CD4-positive, alpha-beta T cell (primary cell): ENCODE results near the gene WNT16. TPM values are rescaled to one million over a fixed set of nuclear protein-coding genes. Genes with fewer than 3 reads are reported as not detected.

Experiments
- ATAC-seq: fragments of 200-7000 bp; cut with Tn5 transposase; one replicate; pipeline ENCODE4 v1.10.0; 2022; ENCODE audit warnings: mild to moderate bottlenecking; ENCODE audit not compliant: poor library complexity
- CTCF ChIA-PET: fragments of 350-600 bp; sonication (Branson Sonifier 250); formaldehyde crosslinking; loops from one replicate; lab custom pipeline; 2021; ENCODE audit warnings: antibody characterized with exemption, inconsistent platforms; lab: Charles Lee
- POLR2A ChIA-PET: fragments of 350-600 bp; sonication (Branson Sonifier 250); formaldehyde crosslinking; loops from one replicate; lab custom pipeline; 2021; ENCODE audit warnings: antibody characterized with exemption, inconsistent platforms; lab: Charles Lee
- DNase-seq, 14 experiments: peaks; one replicate each; pipeline ENCODE4 v3.0.0-alpha.2; 2013 to 2020; ENCODE audit warnings: mixed read lengths in 2 of 14
- H3K27ac ChIP-seq, 2 donors: one replicate each; pipeline versions ENCODE4 v1.5.1 to v1.7.0; 2013; ENCODE audit warnings: low read length in 2 of 2, low read depth in 1 of 2, mild to moderate bottlenecking in 1 of 2
- H3K27me3 ChIP-seq, 2 experiments: 1 replicate in 1 of 2; 2 replicates in 1 of 2; pipeline versions ENCODE4 v1.6.1 to v1.7.0; 2013; ENCODE audit warnings: low read length in 2 of 2, control low read depth in 1 of 2, mild to moderate bottlenecking in 1 of 2, moderate library complexity in 1 of 2; ENCODE audit not compliant: insufficient read depth in 2 of 2, control insufficient read depth in 1 of 2
- H3K36me3 ChIP-seq: one replicate; pipeline ENCODE4 v1.6.1; 2013; ENCODE audit warnings: low read length, control low read depth; ENCODE audit not compliant: insufficient read depth
- H3K4me1 ChIP-seq: one replicate; pipeline ENCODE4 v1.6.1; 2013; ENCODE audit warnings: low read length, control low read depth; ENCODE audit not compliant: insufficient read depth
- H3K4me3 ChIP-seq: one replicate; pipeline ENCODE4 v1.5.1; 2013; ENCODE audit warnings: mild to moderate bottlenecking, low read length, moderate library complexity
- H3K9me3 ChIP-seq, 2 experiments: 1 replicate in 1 of 2; 2 replicates in 1 of 2; pipeline versions ENCODE4 v1.6.1 to v1.7.0; 2013; ENCODE audit warnings: low read length in 2 of 2, mild to moderate bottlenecking in 2 of 2, control low read depth in 1 of 2, moderate library complexity in 1 of 2; ENCODE audit not compliant: control insufficient read depth in 1 of 2, insufficient read depth in 1 of 2
- H3K27ac Mint-ChIP-seq: one replicate; pipeline ENCODE4 v1.8.0; 2020; ENCODE audit warnings: mixed read lengths
- H3K27me3 Mint-ChIP-seq: one replicate; pipeline ENCODE4 v1.8.0; 2021; ENCODE audit warnings: mixed read lengths
- H3K36me3 Mint-ChIP-seq: one replicate; pipeline ENCODE4 v1.8.0; 2021; ENCODE audit warnings: low read depth, mixed read lengths
- H3K4me1 Mint-ChIP-seq: one replicate; pipeline ENCODE4 v1.8.0; 2021; ENCODE audit warnings: low read depth, mixed read lengths
- H3K4me3 Mint-ChIP-seq: one replicate; pipeline ENCODE4 v1.8.0; 2020; ENCODE audit warnings: mild to moderate bottlenecking, mixed read lengths
- H3K9me3 Mint-ChIP-seq: one replicate; pipeline ENCODE4 v1.8.0; 2020; ENCODE audit warnings: mixed read lengths
- CTCF ChIP-seq: fragments of 200-600 bp; IDR thresholded peaks from one replicate; pipeline ENCODE4 v1.8.0; 2022; ENCODE audit warnings: antibody characterized with exemption, mild to moderate bottlenecking
- intact Hi-C, 2 experiments: fragments of 100-400 bp; cut with DNase I in 1 of 2; cut with micrococcal nuclease in 1 of 2; formaldehyde crosslinking; loops; one replicate each; pipeline versions ENCODE4 v1.15.1 to v1.9.0; 2023 to 2025; cut with DNase I, micrococcal nuclease
- total RNA-seq, 174 experiments: library from RNA in 2 of 174; stranded (reverse) in 2 of 174; gene quantifications; one replicate each; pipeline ENCODE4 v1.2.3 and lab custom pipeline; 2021 to 2026

The WNT16 gene
- total RNA-seq, 2 experiments from 2014 or later, result not detected

GRCh38 chr7:121330053-121330833, 1.4 kb downstream of the WNT16 start:
- no peak for TF ChIP-seq CTCF
- H3K9me3 ChIP-seq, result peaks cover 0 to 8% of the 10 kb centered on the region in 2 experiments
- H3K27ac ChIP-seq, result no peak overlapping the region
- Mint-ChIP-seq H3K36me3 (no peaks in the 10 kb centered on the region), H3K27ac (no peak overlapping the region), H3K4me1 (peaks cover 13% of the 10 kb centered on the region), H3K4me3 (no peak overlapping the region), H3K27me3 (peaks cover 79% of the 10 kb centered on the region), H3K9me3 (no peaks in the 10 kb centered on the region)
- no peak overlapping the region for H3K4me3 ChIP-seq
- no peak for ATAC-seq
- DNase-seq, result no peak
- intact Hi-C loops, result no loop called here
- no peaks in the 10 kb centered on the region for H3K36me3 ChIP-seq
- H3K27me3 ChIP-seq, result peaks cover 31 to 57% of the 10 kb centered on the region in 2 experiments
- peaks cover 20% of the 10 kb centered on the region for H3K4me1 ChIP-seq
- CTCF ChIA-PET, result no interaction called here
- POLR2A ChIA-PET, result no interaction called here

- Histone ChIP-seq H3K27ac (no peak overlapping the region), H3K36me3 (no peaks in the 10 kb centered on the region), H3K4me3 (no peak overlapping the region), H3K27me3 (peaks cover 31 to 57% of the 10 kb centered on the region in 2 experiments), H3K4me1 (peaks cover 20% of the 10 kb centered on the region), H3K9me3 (peaks cover 0 to 8% of the 10 kb centered on the region in 2 experiments)
- Mint-ChIP-seq H3K27ac (no peak overlapping the region), H3K27me3 (peaks cover 76% of the 10 kb centered on the region), H3K4me3 (no peak overlapping the region), H3K9me3 (no peaks in the 10 kb centered on the region), H3K4me1 (peaks cover 13% of the 10 kb centered on the region), H3K36me3 (no peaks in the 10 kb centered on the region)
- intact Hi-C loops, result no loop called here
- ChIA-PET POLR2A (no interaction called here), CTCF (no interaction called here)
- no peak for ATAC-seq
- DNase-seq, result no peak
- TF ChIP-seq CTCF, result no peak
Observed at GRCh38 chr7:121331048-121331447, 2.2 kb downstream of the WNT16 start.

GRCh38 chr7:121331574-121331973, 2.8 kb downstream of the WNT16 start:
- H3K4me3 Mint-ChIP-seq, result no peak overlapping the region
- intact Hi-C loops, result no loop called here
- peaks cover 0 to 8% of the 10 kb centered on the region in 2 experiments for H3K9me3 ChIP-seq
- H3K27me3 Mint-ChIP-seq, result peaks cover 71% of the 10 kb centered on the region
- H3K27ac Mint-ChIP-seq, result no peak overlapping the region
- DNase-seq, result no peak
- CTCF ChIA-PET, result no interaction called here
- peaks cover 13% of the 10 kb centered on the region for H3K4me1 Mint-ChIP-seq
- TF ChIP-seq CTCF, result no peak
- H3K4me3 ChIP-seq, result no peak overlapping the region
- H3K27me3 ChIP-seq, result peaks cover 31 to 57% of the 10 kb centered on the region in 2 experiments
- peaks cover 20% of the 10 kb centered on the region for H3K4me1 ChIP-seq
- no peaks in the 10 kb centered on the region for H3K36me3 Mint-ChIP-seq
- no peaks in the 10 kb centered on the region for H3K36me3 ChIP-seq
- POLR2A ChIA-PET, result no interaction called here
- ATAC-seq, result no peak
- no peak overlapping the region for H3K27ac ChIP-seq
- H3K9me3 Mint-ChIP-seq, result no peaks in the 10 kb centered on the region
